ENCODE measurements around the gene TIE1.

Gene TIE1

GRCh38 chr1:43292679-43293078 lies 8.1 kb upstream of the TIE1 start:
- no peak for TF ChIP-seq CTCF (IDR thresholded peaks at IDR 0.05; ENCODE audit: extremely low read depth, insufficient read depth, missing control alignments)
- in situ Hi-C loops (cut with MboI; ENCODE audit: low pct_unique_long_range_greater_than_20kb, low sequenced_read_pairs, unreplicated experiment): no loop called here
- no peak for DNase-seq (ENCODE audit: low spot score)

GRCh38 chr1:43293176-43293575 lies 7.6 kb upstream of the TIE1 start:
- no peak for DNase-seq (ENCODE audit: low spot score)
- no peak for TF ChIP-seq CTCF (IDR thresholded peaks at IDR 0.05; ENCODE audit: extremely low read depth, insufficient read depth, missing control alignments)
- in situ Hi-C loops (cut with MboI; ENCODE audit: low pct_unique_long_range_greater_than_20kb, low sequenced_read_pairs, unreplicated experiment): no loop called here

GRCh38 chr1:43293896-43294760 lies 6.7 kb upstream of the TIE1 start:
- in situ Hi-C loops (cut with MboI; ENCODE audit: low pct_unique_long_range_greater_than_20kb, low sequenced_read_pairs, unreplicated experiment): no loop called here
- TF ChIP-seq CTCF (IDR thresholded peaks at IDR 0.05; ENCODE audit: extremely low read depth, insufficient read depth, missing control alignments): no peak
- no peak for DNase-seq (ENCODE audit: low spot score)

GRCh38 chr1:43294761-43295160 lies 6.0 kb upstream of the TIE1 start:
- in situ Hi-C loops (cut with MboI; ENCODE audit: low pct_unique_long_range_greater_than_20kb, low sequenced_read_pairs, unreplicated experiment): no loop called here
- DNase-seq (ENCODE audit: low spot score): no peak
- TF ChIP-seq CTCF (IDR thresholded peaks at IDR 0.05; ENCODE audit: extremely low read depth, insufficient read depth, missing control alignments): no peak

- TF ChIP-seq CTCF (IDR thresholded peaks at IDR 0.05; ENCODE audit: extremely low read depth, insufficient read depth, missing control alignments): no peak
- in situ Hi-C loops (cut with MboI; ENCODE audit: low pct_unique_long_range_greater_than_20kb, low sequenced_read_pairs, unreplicated experiment): no loop called here
- no peak for DNase-seq (ENCODE audit: low spot score)
Observed at GRCh38 chr1:43296207-43296606, 4.6 kb upstream of the TIE1 start.

- DNase-seq (ENCODE audit: low spot score): no peak
- in situ Hi-C loops (cut with MboI; ENCODE audit: low pct_unique_long_range_greater_than_20kb, low sequenced_read_pairs, unreplicated experiment): no loop called here
Observed at GRCh38 chr1:43298055-43298454, 2.7 kb upstream of the TIE1 start.

More at GRCh38 chr1:43298055-43298454, 2.7 kb upstream of the TIE1 start:
- TF ChIP-seq CTCF (IDR thresholded peaks at IDR 0.05; ENCODE audit: extremely low read depth, insufficient read depth, missing control alignments): no peak
